Common myeloid progenitor, CD34-positive (primary cell): Measurements from ENCODE around the gene NFIB.

ENCODE experiments used
- CTCF ChIA-PET: fragments of 350-600 bp; sonication (Branson Sonifier 250); formaldehyde crosslinking; loops from one replicate; lab custom pipeline; 2021; ENCODE audit warnings: antibody characterized with exemption; lab: Charles Lee
- POLR2A ChIA-PET: fragments of 350-600 bp; sonication (Branson Sonifier 250); formaldehyde crosslinking; loops from one replicate; lab custom pipeline; 2021; ENCODE audit warnings: antibody characterized with exemption; lab: Charles Lee
- DNase-seq, 3 donors: peaks; one replicate each; pipeline versions ENCODE4 v3.0.0 to v3.0.0-alpha.2; 2013
- H3K27ac ChIP-seq, 2 experiments: 1 replicate in 1 of 2; 2 replicates in 1 of 2; pipeline ENCODE4 v1.7.0; 2013; ENCODE audit warnings: inconsistent platforms in 2 of 2, low read length in 2 of 2, mild to moderate bottlenecking in 2 of 2, low read depth in 1 of 2, moderate library complexity in 1 of 2; ENCODE audit not compliant: severe bottlenecking in 2 of 2, insufficient read depth in 1 of 2, poor library complexity in 1 of 2
- H3K27me3 ChIP-seq, 5 experiments: replicated peaks in 2 of 5; 1 replicate in 3 of 5; 2 replicates in 2 of 5; pipeline versions ENCODE4 v1.6.1 to v1.7.0; 2013; ENCODE audit warnings: low read length in 4 of 5, mild to moderate bottlenecking in 2 of 5, moderate library complexity in 2 of 5, inconsistent platforms in 1 of 5; ENCODE audit not compliant: insufficient read depth in 5 of 5, control insufficient read depth in 4 of 5
- H3K36me3 ChIP-seq, 4 experiments: 1 replicate in 2 of 4; 2 replicates in 2 of 4; pipeline versions ENCODE4 v1.6.1 to v1.7.0; 2013; ENCODE audit warnings: low read length in 3 of 4, control low read depth in 1 of 4, mild to moderate bottlenecking in 1 of 4; ENCODE audit not compliant: control insufficient read depth in 4 of 4, insufficient read depth in 4 of 4
- H3K4me1 ChIP-seq, 4 experiments: 1 replicate in 3 of 4; 2 replicates in 1 of 4; pipeline versions ENCODE4 v1.6.1 to v1.7.1; 2013; ENCODE audit warnings: low read length in 3 of 4, mild to moderate bottlenecking in 3 of 4, control low read depth in 1 of 4, inconsistent platforms in 1 of 4, moderate library complexity in 1 of 4; ENCODE audit not compliant: control insufficient read depth in 4 of 4, insufficient read depth in 4 of 4; ENCODE audit errors: control extremely low read depth in 1 of 4
- H3K4me3 ChIP-seq, 7 experiments: 1 replicate in 4 of 7; 2 replicates in 3 of 7; pipeline versions ENCODE4 v1.5.1 to v1.7.0; 2013; ENCODE audit warnings: mild to moderate bottlenecking in 7 of 7, low read length in 6 of 7, moderate library complexity in 6 of 7, inconsistent platforms in 2 of 7, low read depth in 2 of 7, control low read depth in 1 of 7; ENCODE audit not compliant: insufficient read depth in 4 of 7, control insufficient read depth in 1 of 7; ENCODE audit errors: extremely low read depth in 1 of 7
- H3K9me3 ChIP-seq, 5 experiments: 1 replicate in 4 of 5; 2 replicates in 1 of 5; pipeline versions ENCODE4 v1.6.1 to v1.7.1; 2013; ENCODE audit warnings: low read length in 4 of 5, mild to moderate bottlenecking in 2 of 5, inconsistent platforms in 1 of 5, low read depth in 1 of 5, moderate library complexity in 1 of 5; ENCODE audit not compliant: control insufficient read depth in 4 of 5, insufficient read depth in 2 of 5; ENCODE audit errors: control extremely low read depth in 1 of 5
- WGBS: methylation state at CpG from one replicate; pipeline ENCODE4 v1.1.5; 2013; ENCODE audit not compliant: insufficient coverage; 5-methylcytosine and 5-hydroxymethylcytosine counted together

The NFIB gene

GRCh38 chr9:14270358-14271092 lies 43.4 kb downstream of the NFIB start:
- Histone ChIP-seq H3K27me3 (peaks cover 0 to 43% (median 13%) of the 10 kb centered on the region in 5 experiments), H3K27ac (no peak overlapping the region), H3K4me3 (no peak overlapping the region), H3K4me1 (peaks cover 2 to 18% (median 12%) of the 10 kb centered on the region in 4 experiments), H3K36me3 (no peaks in the 10 kb centered on the region), H3K9me3 (no peaks in the 10 kb centered on the region)
- DNase-seq = no peak
- WGBS = 80% methylated on average over 2 of the region's 4 CpGs
- ChIA-PET POLR2A (no interaction called here), CTCF (no interaction called here)

DNA sequence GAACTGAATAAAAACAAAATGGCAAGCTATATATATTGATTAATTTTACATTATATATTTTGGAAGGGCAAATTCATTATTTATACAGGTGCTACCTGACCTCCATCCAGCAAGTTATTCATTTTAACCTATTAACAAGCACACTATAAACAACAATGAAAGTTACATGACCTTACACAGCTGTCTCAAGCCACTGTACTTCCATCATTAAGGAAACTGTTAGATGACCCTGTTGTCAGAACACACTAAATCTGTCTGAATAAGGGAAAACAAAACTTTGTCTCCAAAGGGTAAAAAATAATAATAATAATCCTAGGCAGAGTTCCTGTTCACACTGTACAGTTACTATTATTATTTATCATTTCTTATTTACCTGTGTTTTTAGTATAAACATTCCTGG lies 44.0 kb downstream of the NFIB start:
- no peaks in the 10 kb centered on the region for H3K36me3 ChIP-seq
- H3K4me1 ChIP-seq = peaks cover 2 to 18% (median 12%) of the 10 kb centered on the region in 4 experiments
- H3K27ac ChIP-seq = no peak overlapping the region
- no peak for DNase-seq
- H3K4me3 ChIP-seq = no peak overlapping the region
- H3K27me3 ChIP-seq = peaks cover 0 to 43% (median 13%) of the 10 kb centered on the region in 5 experiments
- ChIA-PET POLR2A (no interaction called here), CTCF (no interaction called here)
- H3K9me3 ChIP-seq = no peaks in the 10 kb centered on the region

DNA sequence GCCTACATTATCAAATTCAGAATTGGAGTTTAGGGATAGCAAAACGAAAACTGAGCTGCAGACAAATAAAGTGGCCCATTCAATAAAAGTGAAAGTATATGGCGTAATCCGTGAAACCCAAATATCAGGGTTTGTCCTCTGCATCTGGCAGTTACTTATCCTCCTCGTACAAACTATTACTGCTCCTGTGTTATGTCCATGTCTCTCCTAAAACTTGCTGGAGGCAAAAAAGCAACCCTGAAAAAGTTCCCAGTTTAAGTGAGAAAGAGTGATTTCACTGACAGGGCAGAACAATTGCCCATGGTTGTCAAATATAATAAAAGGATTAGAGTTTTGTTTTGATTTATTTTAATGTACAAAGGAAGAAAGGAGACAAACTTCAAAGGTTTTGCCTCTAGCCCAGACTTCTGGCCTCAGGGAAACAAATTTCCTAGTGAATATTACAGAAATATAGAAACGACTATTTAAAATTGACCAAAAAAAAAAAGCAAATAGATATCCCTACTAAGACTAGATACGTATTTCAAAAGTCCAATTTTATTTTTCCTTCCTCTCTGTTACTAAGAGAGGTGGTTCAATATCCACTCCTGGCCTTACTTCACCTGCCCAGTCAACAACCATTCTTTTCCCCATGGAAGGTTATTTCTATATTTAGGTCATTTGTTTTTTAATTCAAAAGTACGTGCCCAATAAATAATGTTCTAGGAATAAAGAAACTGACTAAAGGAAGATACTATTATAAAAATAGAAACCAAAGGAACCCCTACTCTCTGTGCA lies 50.0 kb downstream of the NFIB start:
- H3K36me3 ChIP-seq = no peaks in the 10 kb centered on the region
- H3K27me3 ChIP-seq = peaks cover 0 to 18% (median 0%) of the 10 kb centered on the region in 5 experiments
- no peak for DNase-seq
- H3K4me1 ChIP-seq = no peaks in the 10 kb centered on the region
- H3K27ac ChIP-seq = no peak overlapping the region
- CTCF ChIA-PET = interaction anchor here (0.7 kb wide), 1 partner anchor 9 kb away, joined by 3 read pairs; no protein-coding TSS in a partner anchor
- POLR2A ChIA-PET = no interaction called here
- no peak overlapping the region for H3K4me3 ChIP-seq
- H3K9me3 ChIP-seq = no peaks in the 10 kb centered on the region
- WGBS = 100% methylated on average over 4 of the region's 7 CpGs

GRCh38 chr9:14262827-14263226 lies 51.1 kb downstream of the NFIB start:
- H3K4me1 ChIP-seq = no peaks in the 10 kb centered on the region
- peaks cover 0 to 13% (median 0%) of the 10 kb centered on the region in 5 experiments for H3K27me3 ChIP-seq
- ChIA-PET POLR2A (no interaction called here), CTCF (interaction anchor here (0.7 kb wide), 1 partner anchor 8 kb away, joined by 3 read pairs; no protein-coding TSS in a partner anchor)
- no peak overlapping the region for H3K4me3 ChIP-seq
- no peaks in the 10 kb centered on the region for H3K9me3 ChIP-seq
- H3K27ac ChIP-seq = no peak overlapping the region
- no CpG with 5 or more reads among the region's 2 CpGs for WGBS
- no peak for DNase-seq
- H3K36me3 ChIP-seq = no peaks in the 10 kb centered on the region

DNA sequence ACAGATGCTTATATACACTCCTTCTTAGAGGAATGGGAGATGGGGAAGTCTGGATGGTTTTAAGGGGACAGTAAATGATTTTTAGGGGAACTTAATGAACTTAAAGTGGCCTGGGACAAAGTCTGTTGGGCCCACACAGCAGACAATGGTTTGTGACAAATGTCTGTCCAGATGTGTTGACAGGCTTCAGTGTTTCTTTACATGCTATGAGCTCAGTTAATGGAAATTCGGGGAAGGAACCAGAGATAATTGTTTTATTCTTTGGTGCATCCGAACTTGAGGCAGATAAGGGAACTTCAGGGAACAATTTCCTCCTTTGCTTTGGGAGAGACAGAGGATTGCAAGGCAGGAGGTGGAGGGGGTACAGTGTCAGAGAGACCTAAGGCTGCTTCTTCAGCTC lies 52.3 kb downstream of the NFIB start:
- Histone ChIP-seq H3K4me3 (no peak overlapping the region), H3K9me3 (no peaks in the 10 kb centered on the region), H3K27ac (no peak overlapping the region), H3K4me1 (no peaks in the 10 kb centered on the region), H3K27me3 (peaks cover 0 to 8% (median 0%) of the 10 kb centered on the region in 5 experiments), H3K36me3 (no peaks in the 10 kb centered on the region)
- ChIA-PET CTCF (no interaction called here), POLR2A (no interaction called here)
- 93% methylated on average over 2 of the region's 2 CpGs for WGBS
- no peak for DNase-seq

DNA sequence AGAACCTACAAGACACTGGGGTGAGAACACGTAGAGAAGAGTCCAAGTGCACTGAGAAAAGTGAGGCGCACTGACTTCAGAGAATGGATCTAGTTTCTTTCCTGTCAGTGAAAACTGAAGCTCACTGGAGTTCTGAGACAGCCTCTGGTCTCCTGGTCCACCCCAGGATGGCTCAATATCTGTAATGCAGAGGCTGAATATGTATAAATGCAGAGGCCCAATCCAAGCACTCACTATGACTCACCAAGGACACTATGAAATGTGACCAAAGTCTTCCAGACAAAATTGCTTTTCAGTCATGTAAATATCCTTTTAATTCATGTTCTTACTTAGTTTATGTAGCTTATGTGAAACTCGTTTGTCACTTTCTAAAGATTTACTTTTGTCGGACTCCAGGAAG lies 53.8 kb downstream of the NFIB start:
- H3K27ac ChIP-seq = no peak overlapping the region
- no peaks in the 10 kb centered on the region for H3K36me3 ChIP-seq
- no peak overlapping the region for H3K4me3 ChIP-seq
- DNase-seq = no peak
- CTCF ChIA-PET = no interaction called here
- peaks cover 0 to 8% (median 0%) of the 10 kb centered on the region in 5 experiments for H3K27me3 ChIP-seq
- POLR2A ChIA-PET = interaction anchor here (0.6 kb wide), 1 partner anchor 585 kb away, joined by 3 read pairs; no protein-coding TSS in a partner anchor
- no peaks in the 10 kb centered on the region for H3K4me1 ChIP-seq
- H3K9me3 ChIP-seq = no peaks in the 10 kb centered on the region
- 94% methylated on average over 4 of the region's 4 CpGs for WGBS
